Uterus (tissue), 2 donors: ENCODE measurements around the gene TNFRSF1A.

Experiments
- CTCF ChIP-seq, 4 experiments: fragments of 200-600 bp in 2 of 4; fragments of 450-650 bp in 2 of 4; sonication (generic) in 2 of 4; IDR thresholded peaks; one replicate each; pipeline ENCODE4 v1.5.1; 2016 to 2019; ENCODE audit warnings: antibody characterized with exemption in 4 of 4, mild to moderate bottlenecking in 2 of 4, moderate library complexity in 1 of 4
- POLR2A ChIP-seq, 2 donors: fragments of 450-650 bp; IDR thresholded peaks; one replicate each; pipeline ENCODE4 v1.6.1; 2016; ENCODE audit warnings: antibody characterized with exemption in 2 of 2, mild to moderate bottlenecking in 1 of 2, moderate library complexity in 1 of 2

DNA sequence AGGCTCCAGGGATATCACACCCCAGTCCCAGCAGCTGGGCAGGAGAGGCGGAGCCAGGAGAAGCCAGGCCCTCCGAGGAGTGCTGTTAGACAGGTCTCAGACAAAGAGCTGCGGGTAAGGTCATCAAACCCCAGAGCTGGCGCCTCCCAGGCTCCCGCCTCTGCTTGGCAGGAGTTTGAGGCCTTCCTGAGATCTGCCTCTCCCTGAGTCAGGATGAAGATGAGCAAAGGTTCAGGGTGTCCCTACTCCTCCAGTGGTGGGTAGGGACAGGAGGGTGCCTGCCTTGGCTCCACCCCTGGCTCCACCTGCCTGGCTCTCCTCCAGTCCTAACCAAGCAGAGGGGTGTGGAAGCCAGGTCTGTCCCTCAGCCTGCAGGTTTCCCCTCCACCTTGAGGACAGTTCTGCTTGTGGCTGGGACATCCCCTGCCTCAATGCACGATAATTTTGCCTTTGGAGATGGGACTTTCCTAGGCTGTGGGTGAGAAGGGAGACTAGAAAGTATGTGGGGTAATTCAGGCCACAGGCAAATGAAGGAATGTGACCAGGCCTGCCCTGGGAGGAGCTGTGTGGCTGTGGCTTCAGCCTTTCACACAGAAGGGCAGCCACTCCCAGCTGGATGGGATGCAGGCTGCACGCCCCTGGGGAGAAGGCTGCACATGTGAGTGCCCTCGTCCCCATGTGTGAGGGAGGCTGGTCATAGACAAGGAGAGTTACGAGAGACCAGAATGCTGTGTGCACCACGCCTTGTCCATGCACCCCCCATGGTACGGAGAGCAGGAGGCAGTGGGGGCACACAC, 29.1 kb downstream of the TNFRSF1A start:
- TF ChIP-seq POLR2A (IDR thresholded peaks at IDR 0.05) (no peak), CTCF (IDR thresholded peaks at IDR 0.05) (no peak)
